ENCODE measurements around the gene GINS1. TPM values are rescaled to one million over a fixed set of nuclear protein-coding genes. Genes with fewer than 3 reads are reported as not detected.
"Not testable (repeated sequence)": the region's sequence is repeated elsewhere in the genome, so short reads cannot be mapped to it uniquely, and the experiment has no call there.

GINS1 gene
- total RNA-seq, 1 experiment from 2014 or later: 85.0 TPM

- no peak for DNase-seq
- Histone ChIP-seq H3K4me1 (0 out of 2 replicates have a peak, but pooled peaks cover 5% of the 10 kb centered on the region), H3K36me3 (peaks cover 28% of the 10 kb centered on the region)
These were observed 60.9 kb downstream of the GINS1 start for GRCh38 chr20:25468126-25469075.

GRCh38 chr20:25469558-25469957 lies 62.1 kb downstream of the GINS1 start:
- Histone ChIP-seq H3K9me3 (replicated peaks) (no peaks in the 10 kb centered on the region), H3K4me3 (no peak overlapping the region), H3K27me3 (no peaks in the 10 kb centered on the region), H3K4me1 (0 out of 2 replicates have a peak, but pooled peaks cover 5% of the 10 kb centered on the region), H3K27ac (no peak overlapping the region), H3K36me3 (peaks cover 26% of the 10 kb centered on the region)
- no peak for DNase-seq

More at GRCh38 chr20:25468126-25469075, 60.9 kb downstream of the GINS1 start:
- Histone ChIP-seq H3K27ac (no peak overlapping the region), H3K4me3 (no peak overlapping the region), H3K27me3 (no peaks in the 10 kb centered on the region), H3K9me3 (replicated peaks) (no peaks in the 10 kb centered on the region)

- DNase-seq: peak; percentile 31 to 60
- Histone ChIP-seq H3K27ac (no peak overlapping the region), H3K4me3 (no peak overlapping the region), H3K9me3 (replicated peaks) (no peaks in the 10 kb centered on the region), H3K36me3 (peaks cover 26% of the 10 kb centered on the region), H3K27me3 (no peaks in the 10 kb centered on the region), H3K4me1 (0 out of 2 replicates have a peak, but pooled peaks cover 5% of the 10 kb centered on the region)
These were observed 62.6 kb downstream of the GINS1 start for GRCh38 chr20:25470045-25470444.

GRCh38 chr20:25471020-25471419 lies 63.5 kb downstream of the GINS1 start:
- Histone ChIP-seq H3K27ac (no peak overlapping the region), H3K27me3 (no peaks in the 10 kb centered on the region), H3K4me1 (0 out of 2 replicates have a peak, but pooled peaks cover 5% of the 10 kb centered on the region), H3K4me3 (no peak overlapping the region), H3K36me3 (peaks cover 24% of the 10 kb centered on the region), H3K9me3 (replicated peaks) (no peaks in the 10 kb centered on the region)
- DNase-seq: no peak

GRCh38 chr20:25473297-25473696 lies 65.8 kb downstream of the GINS1 start:
- not testable (repeated sequence) for H3K27me3 ChIP-seq; DNase-seq; H3K4me1 ChIP-seq; H3K27ac ChIP-seq; H3K9me3 ChIP-seq (replicated peaks); H3K4me3 ChIP-seq
- H3K36me3 ChIP-seq: peaks cover 25% of the 10 kb centered on the region; the same call in 1 of the 2 replicates

GRCh38 chr20:25476106-25477013 lies 68.9 kb downstream of the GINS1 start:
- Histone ChIP-seq H3K27ac (no peak overlapping the region), H3K9me3 (replicated peaks) (no peaks in the 10 kb centered on the region), H3K27me3 (no peaks in the 10 kb centered on the region), H3K4me3 (no peak overlapping the region), H3K4me1 (no peaks in the 10 kb centered on the region), H3K36me3 (peaks cover 20% of the 10 kb centered on the region; the same call in 1 of the 2 replicates)
- DNase-seq: no peak

GRCh38 chr20:25477014-25477882 lies 69.8 kb downstream of the GINS1 start:
- Histone ChIP-seq H3K9me3 (replicated peaks) (no peaks in the 10 kb centered on the region), H3K27ac (no peak overlapping the region), H3K4me1 (no peaks in the 10 kb centered on the region), H3K4me3 (no peak overlapping the region), H3K36me3 (peaks cover 26% of the 10 kb centered on the region), H3K27me3 (no peaks in the 10 kb centered on the region)
- no peak for DNase-seq

DNA sequence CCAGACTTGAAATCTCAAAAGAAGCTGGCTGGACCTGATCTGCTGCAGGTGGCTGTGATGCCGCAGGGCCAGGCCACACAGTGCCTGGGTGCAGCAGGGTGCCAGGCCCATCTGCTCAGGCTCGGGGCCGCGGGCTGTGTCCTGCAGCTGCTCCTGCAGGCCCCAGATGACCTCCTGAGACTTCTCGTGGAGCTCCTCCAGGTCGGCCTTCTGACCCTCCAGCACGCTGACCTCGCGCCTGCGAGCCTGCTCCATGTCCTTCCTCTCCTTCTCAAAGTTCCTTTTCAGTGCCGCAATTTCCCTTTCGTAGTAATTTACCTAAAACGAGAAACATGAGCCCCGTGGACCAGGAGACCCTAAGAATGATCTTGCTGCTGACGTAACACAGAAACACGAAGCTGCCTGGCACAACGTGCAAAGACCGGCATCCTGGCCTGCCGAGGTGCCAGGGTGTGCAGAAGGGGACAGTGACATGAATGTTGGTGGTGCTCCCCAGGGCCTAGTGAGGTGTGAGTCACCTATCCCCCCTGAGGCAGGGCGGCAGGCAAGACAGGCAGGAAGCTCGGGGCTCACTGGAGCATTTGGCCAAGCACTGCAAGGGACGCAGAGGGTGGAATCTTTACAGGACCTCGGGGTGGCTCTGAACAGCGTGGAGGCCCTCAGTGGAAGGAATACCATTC lies 71.6 kb downstream of the GINS1 start:
- Histone ChIP-seq H3K4me1 (no peaks in the 10 kb centered on the region), H3K27me3 (no peaks in the 10 kb centered on the region), H3K9me3 (replicated peaks) (no peaks in the 10 kb centered on the region), H3K36me3 (peaks cover 29% of the 10 kb centered on the region), H3K27ac (no peak overlapping the region), H3K4me3 (no peak overlapping the region)
- no peak for DNase-seq

- Histone ChIP-seq H3K4me3 (no peak overlapping the region), H3K27me3 (no peaks in the 10 kb centered on the region), H3K4me1 (no peaks in the 10 kb centered on the region), H3K27ac (no peak overlapping the region), H3K9me3 (replicated peaks) (no peaks in the 10 kb centered on the region), H3K36me3 (peaks cover 29% of the 10 kb centered on the region)
- DNase-seq: no peak
These were observed 72.2 kb downstream of the GINS1 start for GRCh38 chr20:25479638-25480037.

- H3K4me3 ChIP-seq: no peak overlapping the region
- DNase-seq: no peak
- no peaks in the 10 kb centered on the region for H3K27me3 ChIP-seq
- H3K9me3 ChIP-seq (replicated peaks): no peaks in the 10 kb centered on the region
- peaks cover 29% of the 10 kb centered on the region for H3K36me3 ChIP-seq
- no peaks in the 10 kb centered on the region for H3K4me1 ChIP-seq
- H3K27ac ChIP-seq: no peak overlapping the region
These were observed 72.7 kb downstream of the GINS1 start for GRCh38 chr20:25480156-25480555.

DNA sequence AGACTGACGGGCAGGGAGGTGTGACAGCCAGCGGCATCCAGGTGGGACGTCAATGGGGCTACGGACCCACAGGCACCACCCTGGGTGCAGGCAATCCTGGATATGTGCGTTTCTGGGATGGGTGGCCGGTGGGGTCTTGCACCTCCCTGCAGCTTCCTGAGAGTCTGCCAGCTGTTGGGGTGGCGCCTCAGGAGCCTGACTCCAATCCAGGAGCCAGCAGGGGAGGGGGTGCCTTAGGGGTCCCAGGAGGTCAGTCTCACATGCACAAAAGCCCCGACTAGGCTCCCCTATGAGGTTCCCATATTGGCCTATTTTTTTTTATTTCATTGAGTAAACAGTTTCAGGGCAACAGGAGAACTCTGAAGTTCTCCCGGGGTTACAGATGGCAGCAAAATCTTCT lies 73.3 kb downstream of the GINS1 start:
- no peak for DNase-seq
- no peaks in the 10 kb centered on the region for H3K4me1 ChIP-seq
- H3K36me3 ChIP-seq: peaks cover 29% of the 10 kb centered on the region
- no peak overlapping the region for H3K4me3 ChIP-seq
- H3K27ac ChIP-seq: no peak overlapping the region
- H3K9me3 ChIP-seq (replicated peaks): no peaks in the 10 kb centered on the region
- H3K27me3 ChIP-seq: no peaks in the 10 kb centered on the region

DNA sequence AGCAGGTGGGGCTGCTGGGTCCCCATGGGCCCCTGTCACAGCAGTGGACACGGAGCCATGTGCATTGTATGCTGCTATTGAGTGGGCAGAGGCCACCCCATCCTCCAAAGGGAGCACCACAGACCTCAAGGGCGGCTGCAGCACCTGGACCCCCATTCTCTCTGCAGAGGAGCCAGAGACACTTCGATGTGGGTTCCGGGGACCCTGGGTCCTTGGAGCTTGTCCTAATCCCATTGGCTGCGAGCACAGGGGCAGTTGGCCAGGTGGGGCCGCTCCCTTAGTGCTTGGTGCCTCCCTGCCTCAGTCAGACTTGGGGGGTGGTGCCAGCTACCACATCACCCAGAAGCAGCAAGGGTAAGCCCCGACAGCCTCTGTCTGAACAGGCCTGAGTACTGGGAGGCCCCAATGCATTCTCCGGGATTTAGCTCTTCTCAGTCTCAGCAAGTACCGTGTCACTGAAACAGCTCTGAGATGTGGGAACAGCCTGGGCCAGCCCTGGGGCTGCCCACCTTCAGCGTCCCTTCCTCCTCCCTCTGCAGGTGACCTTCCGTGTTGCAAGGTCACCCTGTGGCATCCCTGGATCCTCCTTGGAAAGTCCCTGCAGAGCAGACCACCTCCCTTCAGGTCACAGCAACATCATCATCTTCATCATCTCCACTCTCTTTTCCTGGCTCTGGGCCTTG lies 73.9 kb downstream of the GINS1 start:
- H3K36me3 ChIP-seq: peaks cover 25% of the 10 kb centered on the region
- H3K27me3 ChIP-seq: no peaks in the 10 kb centered on the region
- H3K27ac ChIP-seq: no peak overlapping the region
- H3K4me3 ChIP-seq: no peak overlapping the region
- no peaks in the 10 kb centered on the region for H3K9me3 ChIP-seq (replicated peaks)
- no peaks in the 10 kb centered on the region for H3K4me1 ChIP-seq
- no peak for DNase-seq

GRCh38 chr20:25481918-25482253 lies 74.4 kb downstream of the GINS1 start:
- H3K9me3 ChIP-seq (replicated peaks): no peaks in the 10 kb centered on the region
- H3K36me3 ChIP-seq: peaks cover 25% of the 10 kb centered on the region
- no peaks in the 10 kb centered on the region for H3K27me3 ChIP-seq
- H3K4me3 ChIP-seq: no peak overlapping the region
- H3K27ac ChIP-seq: no peak overlapping the region
- DNase-seq: no peak
- H3K4me1 ChIP-seq: no peaks in the 10 kb centered on the region

All from SJCRH30 (cell line).